ENCODE measurements around the gene CDK8.
A peak's percentile ranks its signal among the peaks of the same experiment; 100 is the strongest.

Gene CDK8

DNA sequence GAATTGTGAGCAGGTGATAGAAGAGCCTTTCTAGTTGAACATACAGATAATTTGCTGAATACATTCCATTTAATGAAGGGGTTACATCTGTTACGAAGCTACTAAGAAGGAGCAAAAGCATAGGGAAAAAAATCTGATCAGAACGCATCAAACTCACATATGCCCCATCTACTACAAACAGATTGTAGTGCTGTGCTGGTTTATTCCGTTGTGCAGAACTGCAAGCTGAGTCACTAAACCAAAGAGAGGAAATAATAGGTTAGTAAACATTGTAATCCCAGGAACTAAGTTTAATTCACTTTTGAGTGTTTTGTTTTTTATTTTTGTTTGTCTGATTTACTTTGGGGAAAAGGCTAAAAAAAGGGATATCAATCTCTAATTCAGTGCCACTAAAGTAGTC, 136.3 kb downstream of the CDK8 start:
- no peak for DNase-seq

DNA sequence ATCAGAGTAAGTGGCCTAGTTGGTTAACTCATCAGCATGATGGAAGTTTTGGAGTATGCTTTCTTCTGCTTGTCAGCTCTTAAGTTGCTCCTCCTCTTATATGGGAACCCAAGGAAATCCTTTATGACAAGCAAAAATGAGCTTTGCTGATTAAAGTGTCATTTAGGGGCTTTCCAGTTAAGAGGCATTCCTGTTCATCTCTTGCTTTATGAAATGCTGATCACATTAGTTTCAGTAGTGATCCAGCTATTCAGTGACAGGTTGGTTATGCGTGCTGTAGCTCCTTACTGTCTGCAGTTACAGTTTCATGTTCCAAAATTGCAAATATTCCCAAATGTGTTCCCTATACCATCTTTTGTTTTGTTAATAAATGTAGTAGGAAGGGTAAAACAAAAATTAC, 146.6 kb downstream of the CDK8 start:
- no peak for DNase-seq

DNA sequence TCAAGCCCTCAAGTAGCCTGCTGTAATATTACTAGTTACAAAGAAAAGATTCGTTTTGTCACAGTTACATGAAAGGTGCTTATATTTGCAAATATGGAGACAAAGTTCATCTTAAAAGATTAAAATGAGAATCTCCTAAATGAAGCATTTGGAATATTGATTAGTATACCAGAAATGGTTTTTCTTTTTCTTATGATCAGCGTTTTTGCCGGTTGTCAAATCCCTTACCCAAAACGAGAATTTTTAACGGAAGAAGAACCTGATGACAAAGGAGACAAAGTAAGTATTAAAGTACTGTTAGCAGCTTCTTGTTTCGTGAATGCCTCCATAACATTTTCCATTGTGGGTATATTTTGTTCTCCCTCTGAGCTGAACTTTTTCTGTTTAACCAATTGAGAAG, 147.1 kb downstream of the CDK8 start:
- DNase-seq = no peak

DNA sequence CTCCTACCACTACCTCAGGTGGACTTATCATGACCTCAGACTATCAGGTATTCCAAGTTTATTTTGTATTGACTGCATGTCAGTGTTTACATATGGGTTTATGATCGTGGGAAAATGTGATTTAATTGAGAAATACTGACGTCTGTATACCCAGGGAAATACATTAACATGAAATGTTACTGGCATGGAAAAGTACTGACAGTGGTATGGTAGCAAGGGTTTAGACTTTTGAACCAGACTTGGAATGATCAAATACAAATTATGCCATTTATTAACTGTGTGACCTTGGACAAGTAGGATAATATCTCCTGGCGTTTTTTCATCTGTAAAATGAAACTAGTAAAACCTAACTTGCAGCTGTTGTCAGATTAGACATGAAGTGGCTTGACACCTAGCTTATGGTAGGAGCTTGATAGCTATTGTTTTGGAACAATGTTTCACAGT, 147.7 kb downstream of the CDK8 start:
- DNase-seq = no peak

DNA sequence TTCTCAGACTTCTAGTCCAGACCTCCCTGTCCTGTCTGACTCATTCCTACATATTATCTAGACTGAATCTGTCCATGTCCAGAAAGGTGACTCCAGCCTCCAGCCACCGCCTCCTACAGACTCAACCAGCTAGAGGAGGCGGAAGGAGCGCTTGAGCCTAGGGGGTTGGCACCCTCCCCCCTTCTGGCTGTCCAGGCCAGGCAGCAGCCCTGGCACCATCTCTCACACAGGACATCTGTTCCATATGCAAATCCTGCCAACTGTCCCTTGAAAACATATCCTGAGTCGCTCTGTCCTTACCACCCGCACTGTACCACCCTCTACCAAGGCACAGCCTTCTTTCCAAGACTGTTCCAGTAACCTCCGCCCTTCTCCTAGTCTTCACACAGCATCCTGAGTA, 152.9 kb downstream of the CDK8 start:
- DNase-seq = no peak

DNA sequence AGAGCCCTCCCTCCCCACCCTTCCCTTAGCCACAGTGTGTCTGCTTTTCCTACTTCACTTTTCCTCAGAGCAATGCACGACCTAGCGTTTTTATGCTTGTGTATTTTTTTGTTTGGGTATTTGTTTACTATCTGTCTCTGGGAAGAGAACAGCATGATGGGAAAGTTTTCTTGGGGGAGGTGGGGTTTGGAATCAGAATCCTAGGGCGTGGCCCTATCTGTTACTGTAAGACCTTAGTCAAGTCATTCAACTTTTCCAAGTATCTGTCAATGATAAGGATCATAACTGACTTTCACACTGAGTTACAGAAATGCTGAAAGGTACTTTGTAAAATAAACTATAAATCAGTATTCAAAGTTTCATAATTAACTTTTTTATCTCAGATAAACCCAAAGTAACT, 157.3 kb downstream of the CDK8 start:
- no peak for DNase-seq

DNA sequence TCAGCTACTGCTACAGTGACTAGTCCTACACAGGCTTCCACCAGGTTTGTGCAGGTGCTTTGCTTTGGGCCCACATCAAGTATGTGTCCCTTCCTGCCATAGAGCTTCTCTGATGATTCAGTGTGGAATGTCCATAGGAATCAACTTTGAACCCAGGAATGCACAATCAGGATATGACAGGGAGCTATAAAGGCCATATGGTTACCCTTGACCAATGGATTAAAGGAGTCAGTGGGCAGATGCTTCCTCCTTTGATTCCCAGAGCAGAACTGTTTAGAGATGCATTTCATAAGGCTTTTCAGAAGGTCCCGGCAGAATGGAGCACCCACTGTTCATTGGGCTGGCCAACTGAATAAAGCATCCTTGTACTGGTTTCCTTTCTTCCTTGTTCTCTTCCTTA, 158.3 kb downstream of the CDK8 start:
- no peak for DNase-seq

DNA sequence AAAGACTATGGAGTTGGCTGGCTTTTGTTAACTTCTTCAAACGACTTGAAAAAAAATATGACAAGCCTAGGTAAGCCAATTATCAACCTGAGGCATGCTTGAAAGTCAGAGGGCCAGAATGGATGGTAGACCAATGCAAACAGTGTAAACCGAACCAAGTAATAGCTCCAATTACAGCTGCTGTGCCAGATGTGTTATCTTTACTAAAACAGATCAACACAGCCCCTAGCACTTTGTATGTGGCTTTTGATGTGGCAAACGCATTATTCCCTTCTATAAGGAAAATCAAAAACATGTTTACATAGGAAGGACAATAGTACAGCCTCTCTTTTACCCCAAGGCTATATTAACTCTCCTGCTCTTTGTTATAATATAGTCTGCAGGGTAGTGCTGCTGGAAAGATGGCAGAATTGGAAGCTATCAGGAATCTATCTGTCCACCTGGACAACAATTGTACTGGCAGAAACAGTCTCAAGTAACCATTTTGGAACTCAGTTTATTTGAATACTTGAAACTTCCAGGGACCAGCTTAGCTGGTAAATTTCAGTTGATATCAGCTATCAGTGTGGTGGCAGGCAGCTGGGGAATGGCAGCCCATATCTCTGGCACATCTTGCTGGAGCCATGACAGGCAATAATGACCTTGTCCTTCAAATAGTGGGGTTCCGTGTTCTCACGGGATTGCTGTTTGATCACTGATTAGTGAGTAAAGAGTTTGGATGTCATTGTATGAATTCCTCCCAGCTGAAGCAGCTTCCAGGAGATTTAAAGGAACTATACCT, 159.2 kb downstream of the CDK8 start:
- no peak for DNase-seq

DNA sequence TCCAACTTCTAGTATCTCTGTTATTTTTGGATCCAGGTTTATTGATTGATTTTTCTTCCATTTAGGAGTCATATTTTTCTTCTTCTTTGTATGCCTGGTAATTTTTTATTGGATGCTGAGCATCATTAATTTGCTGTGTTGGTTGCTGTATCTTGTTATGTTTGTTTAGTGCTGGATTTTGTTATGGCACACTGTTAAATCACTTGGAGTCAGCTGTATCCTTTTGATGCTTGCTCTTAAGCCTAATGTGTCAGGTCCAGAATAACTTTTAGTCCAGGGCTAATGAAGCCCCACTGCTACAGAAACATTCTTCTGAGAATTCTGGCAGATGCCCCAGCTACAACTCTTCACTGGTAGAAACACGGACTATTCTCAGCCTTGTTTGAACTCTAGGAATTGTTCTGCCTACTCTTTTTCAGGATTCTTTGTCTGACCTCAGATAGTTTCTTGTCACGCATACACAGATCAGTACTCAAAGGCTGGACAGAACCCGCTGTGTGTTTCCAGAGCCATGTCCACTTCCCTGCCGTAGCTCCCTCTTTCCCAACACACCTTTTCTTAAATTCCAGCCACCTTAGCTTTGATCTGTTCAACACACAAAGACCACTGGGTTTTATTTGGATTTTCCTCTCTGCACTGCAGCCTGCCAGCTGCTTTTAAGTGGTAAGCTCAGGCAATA, 166.5 kb downstream of the CDK8 start:
- no peak for DNase-seq

DNA sequence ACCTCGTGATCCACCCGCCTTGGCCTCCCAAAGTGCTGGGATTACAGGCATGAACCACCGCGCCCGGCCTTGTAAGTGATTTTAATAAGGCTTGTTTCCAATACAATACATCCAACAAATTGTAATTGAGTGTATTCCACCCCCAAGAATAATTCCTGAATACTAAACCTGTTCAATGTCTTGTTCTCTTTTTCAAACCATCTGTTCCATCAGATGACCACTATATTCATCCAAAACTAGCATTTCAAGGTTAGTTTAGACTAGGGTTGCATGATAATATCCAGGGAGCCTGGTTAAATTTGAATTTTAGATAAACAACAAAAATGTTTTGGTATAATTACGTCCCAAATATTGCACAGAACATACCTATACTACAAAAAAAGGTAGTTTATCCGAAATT, 168.1 kb downstream of the CDK8 start:
- no peak for DNase-seq

DNA sequence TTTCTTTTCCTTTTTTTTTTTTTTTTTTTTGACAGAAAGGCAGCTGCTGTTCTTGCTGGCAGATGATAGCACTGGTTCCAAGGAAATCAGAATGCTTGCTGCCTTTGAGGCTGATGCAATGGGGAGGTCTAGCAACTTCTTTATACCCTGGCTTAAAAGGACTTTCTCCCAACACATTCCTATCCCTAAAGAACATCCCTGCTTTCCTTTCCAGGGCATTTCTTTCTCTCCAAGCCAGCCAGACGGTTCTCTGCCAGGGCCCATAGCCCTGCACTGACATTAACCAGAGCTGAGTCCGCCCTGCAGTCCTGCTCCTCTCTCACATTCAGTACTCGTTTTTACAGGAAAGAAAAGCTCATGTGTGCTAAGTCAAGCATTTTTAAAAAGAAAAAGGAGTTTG, 169.7 kb downstream of the CDK8 start:
- no peak for DNase-seq

DNA sequence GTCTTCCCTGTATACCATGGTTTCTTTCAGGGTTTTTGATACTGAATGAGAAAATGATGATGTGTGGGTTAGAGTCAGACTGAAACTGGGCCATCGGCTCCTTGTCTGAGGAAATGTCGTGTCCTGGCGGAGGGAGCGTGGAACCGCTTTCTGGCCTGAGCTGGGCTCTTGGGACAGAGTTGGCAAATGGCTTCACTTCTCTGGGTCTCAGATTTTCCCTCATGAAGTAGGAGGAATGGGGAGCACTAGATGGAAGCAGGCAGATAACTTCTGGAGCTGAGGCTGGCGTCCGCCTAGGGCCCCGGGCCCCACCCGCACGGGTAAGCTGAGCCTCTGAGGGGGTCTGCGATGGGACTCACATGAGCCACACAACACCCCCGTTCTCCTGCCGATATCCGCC, 170.3 kb downstream of the CDK8 start:
- no peak for DNase-seq

DNA sequence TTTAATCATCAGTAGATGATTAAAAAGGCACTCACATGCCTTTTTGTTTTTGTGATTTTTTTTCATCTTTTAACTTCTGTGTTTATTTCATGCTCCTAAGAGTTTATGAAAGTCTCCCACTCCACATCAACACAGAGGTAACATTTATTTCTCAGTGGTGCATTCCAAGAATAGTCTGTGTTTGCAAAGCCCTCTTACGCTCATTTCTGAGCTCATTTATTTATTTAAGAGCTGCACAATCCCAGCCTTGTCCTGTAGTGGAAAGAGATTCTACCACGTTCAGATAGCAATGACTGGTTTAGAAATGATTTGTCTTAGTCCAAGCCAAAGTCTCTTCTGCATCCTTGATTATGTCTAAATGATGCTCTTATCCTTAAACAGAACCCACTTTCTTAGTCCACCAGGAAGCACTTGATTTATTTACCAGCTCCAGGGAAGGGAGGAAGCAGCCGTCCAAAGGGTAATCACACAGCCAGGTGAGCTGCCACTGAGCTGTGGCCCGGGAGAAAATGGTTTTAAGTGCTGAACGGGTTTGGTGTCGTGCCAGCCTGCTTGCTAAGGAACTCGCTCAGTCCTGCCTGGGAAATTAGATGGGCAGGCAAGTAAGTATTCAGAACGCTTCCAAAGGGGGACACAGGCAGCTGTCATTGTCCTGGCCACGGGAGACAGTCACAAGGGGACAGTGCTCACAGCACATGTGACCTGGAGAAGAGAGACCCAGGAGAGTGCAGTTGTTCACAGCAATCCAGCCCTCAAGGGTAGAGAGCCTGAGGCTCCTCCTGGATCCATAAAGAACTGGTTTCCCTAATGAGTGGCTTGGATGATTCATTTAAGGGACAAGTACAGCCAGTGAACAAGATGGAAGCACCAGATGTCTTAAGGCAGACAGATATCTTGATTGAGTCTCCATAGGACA, 171.8 kb downstream of the CDK8 start:
- peak; percentile 31 for DNase-seq

DNA sequence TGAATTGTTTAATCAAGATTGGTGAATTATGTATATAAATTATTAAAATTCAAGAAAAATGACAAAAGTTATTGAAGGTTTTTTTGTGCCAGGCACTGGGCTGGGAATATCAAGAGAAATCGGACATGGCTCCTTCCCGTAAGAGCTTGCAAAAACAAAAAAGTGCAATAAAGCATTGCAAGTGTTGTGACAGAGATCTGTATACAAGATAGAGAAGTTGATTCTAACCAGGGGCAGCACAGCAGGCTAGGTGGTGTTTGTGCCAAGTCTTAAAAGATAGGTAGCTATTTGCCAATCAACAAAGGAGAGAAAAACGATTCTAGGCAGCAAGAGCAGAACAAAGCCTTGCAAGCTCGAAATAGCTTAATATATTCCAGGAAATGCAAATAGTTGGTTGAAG, 179.8 kb downstream of the CDK8 start:
- no peak for DNase-seq

DNA sequence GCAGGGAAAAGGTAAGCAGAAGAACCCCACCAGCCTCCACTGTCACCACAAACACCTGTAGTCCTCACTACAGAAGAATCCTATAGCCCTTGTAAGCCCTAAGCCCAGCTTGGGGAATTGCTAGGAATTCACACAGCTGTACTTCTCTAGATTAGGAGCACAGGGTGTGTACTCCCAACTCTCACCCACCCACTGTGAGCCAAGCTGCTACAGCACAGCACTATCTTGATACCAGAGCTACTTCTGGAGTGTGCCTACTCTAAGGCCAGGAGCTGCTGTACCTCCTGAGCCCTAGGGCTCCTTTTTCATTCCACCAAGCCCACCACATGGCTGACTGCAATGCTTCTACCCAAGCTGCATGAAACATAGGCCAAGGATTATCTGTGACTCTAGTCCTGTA, 181.2 kb downstream of the CDK8 start:
- no peak for DNase-seq

DNA sequence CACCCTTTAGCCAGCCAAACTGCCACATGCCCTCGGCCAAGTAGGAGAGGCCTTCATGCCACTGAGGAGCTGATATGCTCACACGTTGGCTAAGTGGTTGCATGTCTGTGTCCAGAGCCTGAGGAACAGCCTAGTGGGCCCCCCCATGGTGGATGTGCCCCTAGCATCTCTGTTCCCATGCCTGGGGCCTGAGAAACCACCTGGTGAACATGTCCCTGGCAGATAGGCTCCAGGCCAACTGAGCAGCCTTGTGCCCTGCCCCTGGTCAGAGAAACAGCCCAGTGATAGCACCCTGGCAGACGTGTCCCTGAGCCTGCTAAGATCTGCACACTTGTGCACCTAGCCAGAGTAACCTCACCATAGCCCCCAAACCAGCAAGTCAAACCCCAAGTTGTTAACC, 181.7 kb downstream of the CDK8 start:
- DNase-seq = no peak

DNA sequence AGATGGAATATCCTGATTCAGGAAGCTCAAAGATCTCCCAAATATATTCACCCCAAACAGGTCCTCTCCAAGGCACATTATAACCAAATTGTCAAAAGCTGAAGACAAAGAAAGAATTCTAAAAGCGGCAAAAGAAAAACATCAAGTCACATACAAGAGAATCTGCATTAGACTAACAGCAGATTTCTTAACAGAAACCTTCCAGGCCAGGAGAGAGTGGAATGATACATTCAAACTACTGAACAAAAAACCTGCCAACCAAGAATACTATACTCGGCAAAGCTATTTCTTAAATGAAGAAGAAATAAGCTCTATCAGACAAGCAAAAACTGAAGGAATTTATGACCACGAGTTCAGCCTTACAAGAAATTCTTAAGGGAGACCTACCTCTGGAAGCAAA, 183.0 kb downstream of the CDK8 start:
- no peak for DNase-seq

DNA sequence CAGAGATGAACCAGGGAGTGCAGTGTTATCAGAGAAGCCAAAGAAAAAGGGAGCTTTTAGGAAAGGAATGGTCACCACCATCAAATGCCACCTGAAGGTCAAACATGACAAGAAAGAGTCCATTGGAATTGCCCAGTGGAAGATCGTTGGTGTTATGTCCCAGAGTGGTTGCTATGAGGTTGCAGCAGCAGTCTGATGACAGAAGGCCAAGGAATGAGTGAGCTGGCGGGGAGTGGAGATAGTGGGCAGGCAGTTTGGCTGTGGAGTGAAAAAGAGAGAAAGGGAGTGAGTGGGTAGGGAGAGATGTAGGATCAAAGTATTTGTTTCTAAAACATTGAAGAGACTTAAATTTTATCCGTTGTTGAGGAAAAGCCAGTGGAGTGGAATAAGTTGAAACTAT, 186.2 kb downstream of the CDK8 start:
- DNase-seq = no peak

DNA sequence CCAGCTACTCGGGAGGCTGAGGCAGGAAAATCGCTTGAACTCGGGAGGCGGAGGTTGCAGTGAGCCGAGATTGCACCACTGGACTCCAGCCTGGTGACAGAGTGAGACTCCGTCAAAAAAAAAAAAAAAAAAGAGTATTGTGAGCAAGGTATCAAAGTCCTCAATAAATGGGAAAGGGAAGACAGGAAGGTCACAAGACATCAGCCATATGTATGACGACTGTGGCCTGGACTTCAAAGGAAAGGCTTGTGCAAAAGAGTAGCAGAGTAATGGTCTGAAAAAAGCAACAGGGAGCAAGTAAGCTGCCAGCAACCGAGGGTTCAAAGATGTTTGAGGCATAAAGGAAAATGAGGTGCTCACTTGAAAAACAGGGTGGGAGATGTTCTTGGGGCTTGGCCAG, 187.5 kb downstream of the CDK8 start:
- DNase-seq = no peak

DNA sequence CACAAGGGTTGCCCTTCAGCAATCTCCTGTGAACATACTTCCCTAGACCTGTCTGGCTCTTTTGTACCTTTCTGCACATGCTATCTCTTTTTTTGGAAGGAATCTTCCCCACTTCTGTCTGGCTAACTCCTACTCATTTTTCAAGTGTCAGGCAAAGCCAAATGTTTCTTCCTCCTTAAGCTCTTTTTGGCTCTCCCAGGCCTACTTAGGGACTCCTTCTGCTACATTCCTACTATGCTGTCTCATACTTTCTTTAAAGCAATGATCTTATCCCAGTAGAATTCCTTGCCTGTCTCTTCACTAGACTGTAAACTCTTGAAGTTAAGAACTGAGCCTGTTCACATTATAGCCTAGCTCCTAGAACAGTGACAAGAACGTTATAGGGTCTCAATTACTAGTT, 188.6 kb downstream of the CDK8 start:
- no peak for DNase-seq

DNA sequence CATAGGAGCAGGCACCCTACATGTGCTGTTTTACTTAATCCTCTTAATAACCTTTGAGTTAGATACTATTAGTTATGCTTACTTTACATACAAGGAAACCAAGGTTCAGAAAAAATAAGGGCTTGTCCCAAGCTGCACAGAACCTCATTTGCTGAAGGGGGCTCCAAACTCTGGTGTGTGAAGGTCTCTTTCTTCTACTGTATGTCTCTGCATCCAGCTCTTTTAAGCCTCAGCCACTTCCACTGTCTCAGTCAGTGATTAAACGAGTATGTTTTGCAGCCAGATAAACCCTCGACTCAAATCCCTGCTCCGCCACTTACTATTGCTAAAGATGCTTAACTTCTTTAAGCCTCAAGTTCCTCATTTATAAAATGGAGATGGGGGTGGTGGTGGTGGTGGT, 191.2 kb downstream of the CDK8 start:
- DNase-seq = no peak

DNA sequence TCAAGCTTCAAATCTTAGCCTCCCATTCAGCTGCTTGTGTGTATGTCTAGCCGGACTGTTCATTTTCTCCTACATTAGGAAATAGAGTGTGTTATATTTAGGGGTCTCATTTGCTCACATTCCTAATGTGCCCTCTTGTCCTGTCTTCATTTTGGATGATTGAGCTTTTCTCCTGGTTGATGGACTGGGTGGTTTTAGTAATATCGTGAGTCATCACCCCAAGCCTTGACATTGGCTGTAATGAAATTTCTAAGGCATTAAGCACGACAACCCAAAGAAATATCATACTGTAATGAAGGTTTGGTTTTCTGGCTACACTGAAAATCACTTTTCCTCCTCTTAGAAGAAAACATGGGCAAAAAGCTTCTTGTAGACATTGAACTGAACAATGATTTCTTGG, 192.8 kb downstream of the CDK8 start:
- DNase-seq = no peak

DNA sequence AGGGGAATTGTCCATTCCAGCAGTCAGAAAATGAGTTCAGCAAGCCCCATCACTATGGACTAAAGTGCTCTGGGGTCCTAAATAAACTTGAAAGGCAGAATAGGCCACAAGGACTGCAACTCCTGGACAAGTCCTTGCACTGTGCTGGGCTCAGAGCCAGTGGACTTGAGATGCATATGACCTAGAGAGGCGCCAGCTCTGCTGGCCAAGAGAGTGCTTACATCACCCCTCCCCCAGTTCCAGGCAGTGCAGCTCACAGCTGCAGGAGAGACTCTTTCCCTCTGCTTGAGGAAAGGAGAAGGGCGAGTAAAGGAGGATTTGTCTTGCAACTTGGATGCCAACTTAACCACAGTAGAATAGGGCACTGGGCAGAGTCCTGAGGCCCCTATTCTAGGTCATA, 194.1 kb downstream of the CDK8 start:
- no peak for DNase-seq

All from NCI-H2107 (cell line).